ENCODE results near the gene ZNF599.

Gene ZNF599

DNA sequence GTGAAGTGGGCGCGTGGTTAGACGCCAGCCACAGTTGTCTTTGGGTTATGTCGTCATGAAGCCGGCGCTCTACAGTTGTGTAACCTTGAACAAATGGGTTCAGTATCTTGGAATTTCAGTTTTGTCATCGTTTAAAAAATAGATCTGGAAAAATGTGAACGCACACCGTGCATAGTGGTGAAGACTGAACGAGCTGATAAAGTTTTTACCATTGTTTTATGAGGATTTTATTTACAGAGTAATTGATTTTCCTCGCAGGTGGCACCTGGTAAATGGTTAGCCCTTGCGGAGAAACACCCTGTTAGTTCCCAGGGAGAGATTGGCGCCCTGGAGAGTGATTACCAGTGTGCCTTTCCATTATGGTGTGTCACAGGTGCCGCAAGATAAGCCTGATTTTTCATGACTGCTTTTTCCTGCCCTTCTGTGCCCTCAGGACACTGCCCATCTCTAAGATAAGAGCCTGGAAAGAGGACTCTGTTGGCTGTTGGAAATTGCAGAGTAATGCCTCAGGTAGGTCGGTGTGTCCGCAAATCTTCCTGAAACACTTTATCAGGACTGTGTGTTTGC lies 38.4 kb downstream of the ZNF599 start:
- no peak for DNase-seq

DNA sequence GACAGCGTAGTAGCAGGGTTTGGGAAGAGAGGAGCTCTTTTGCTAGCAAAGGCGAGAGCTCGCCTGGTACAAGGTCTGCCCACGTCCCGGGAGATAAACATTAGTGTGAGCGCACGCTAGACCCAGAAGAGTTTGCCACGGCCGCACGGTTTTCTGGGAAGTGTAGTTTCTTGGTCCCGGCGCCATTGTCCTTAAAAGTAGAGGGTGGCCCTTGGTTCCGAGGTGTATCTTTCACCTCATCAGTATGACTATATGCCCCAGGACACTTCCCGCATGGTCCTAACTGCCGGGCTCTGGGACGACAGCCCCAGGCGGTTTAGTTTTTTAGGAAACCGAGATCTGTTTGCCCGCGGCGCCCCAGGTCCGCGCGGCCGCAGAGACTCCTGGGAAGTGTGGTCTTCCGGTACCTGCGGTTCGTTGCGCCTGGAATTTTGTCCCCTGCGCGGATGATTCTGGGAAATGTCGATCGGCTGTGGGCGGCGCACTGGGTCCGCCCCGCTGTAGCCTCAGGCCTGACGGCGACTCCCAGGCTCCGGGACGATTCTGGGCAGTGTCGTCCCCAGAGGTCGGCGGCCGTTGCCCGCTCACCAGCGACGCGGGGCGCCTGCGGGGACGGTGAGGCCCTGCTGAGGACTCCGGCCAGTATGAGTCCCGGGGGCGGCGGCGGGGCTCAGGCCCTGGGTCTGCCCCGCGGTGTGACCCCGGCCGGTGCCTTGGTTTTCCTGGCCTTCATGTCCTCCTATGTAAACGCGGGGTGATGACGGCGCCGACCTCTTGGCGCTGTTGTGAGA lies 39.1 kb downstream of the ZNF599 start, which contains the start of gene ZNF181:
TSS of gene ZNF181 (plus strand) at position 498 of the 791 bp plus-strand sequence. CDS start 795 bp downstream, outside the sequence.
- peak; percentile 89 for DNase-seq

DNA sequence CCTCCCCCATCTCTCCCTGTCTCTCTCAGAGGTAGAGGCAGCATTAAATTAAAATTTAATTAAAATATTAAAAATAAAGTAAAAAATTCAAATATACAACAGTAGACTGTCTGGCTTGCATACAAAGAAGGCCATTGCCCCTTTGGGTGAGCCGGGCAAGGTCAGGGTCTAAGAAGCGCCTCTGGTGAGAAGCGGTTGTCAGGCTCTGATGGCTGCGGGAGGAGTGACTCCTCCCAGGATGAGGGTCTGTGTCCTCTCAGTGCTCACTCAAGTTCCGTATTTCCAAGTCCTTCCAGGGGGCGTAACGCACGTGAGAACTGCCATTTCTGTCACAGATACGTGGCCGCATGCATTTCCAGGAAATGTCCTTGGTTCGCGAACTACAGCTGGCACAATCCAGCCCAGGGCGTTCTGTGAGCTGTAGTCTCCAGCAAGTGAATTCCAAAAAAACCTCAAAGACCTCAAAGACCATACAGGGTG lies 39.7 kb downstream of the ZNF599 start:
- DNase-seq = no peak

DNA sequence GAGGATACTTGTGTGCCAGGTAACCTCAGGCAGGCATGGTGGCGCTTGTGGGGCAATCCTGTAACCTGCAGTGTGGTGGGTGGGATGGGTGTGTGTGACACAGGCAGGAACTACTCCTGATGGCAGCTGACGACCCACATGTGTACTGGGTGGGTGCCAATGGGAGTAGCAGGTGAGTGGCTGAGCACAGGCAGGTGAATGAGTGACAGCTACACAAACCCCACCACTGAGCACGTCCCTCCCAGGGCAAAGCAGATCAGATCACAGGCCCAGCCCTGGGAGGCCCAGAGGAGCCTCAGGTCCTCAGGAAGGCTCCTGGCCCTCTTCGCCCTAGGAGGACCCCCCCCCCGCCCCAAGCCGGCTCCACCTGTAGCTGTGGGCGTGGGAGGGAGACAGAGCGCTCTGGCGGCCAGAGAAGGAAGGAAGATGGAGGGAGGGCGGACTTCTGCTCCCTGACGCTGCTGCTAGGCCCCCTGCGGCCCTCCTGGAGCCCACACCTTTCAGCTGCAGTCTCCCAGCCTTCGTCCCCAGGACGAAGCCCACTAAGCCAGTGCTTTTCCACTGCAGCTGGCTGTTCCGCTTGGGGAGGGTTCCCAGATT lies 40.3 kb downstream of the ZNF599 start:
- no peak for DNase-seq

DNA sequence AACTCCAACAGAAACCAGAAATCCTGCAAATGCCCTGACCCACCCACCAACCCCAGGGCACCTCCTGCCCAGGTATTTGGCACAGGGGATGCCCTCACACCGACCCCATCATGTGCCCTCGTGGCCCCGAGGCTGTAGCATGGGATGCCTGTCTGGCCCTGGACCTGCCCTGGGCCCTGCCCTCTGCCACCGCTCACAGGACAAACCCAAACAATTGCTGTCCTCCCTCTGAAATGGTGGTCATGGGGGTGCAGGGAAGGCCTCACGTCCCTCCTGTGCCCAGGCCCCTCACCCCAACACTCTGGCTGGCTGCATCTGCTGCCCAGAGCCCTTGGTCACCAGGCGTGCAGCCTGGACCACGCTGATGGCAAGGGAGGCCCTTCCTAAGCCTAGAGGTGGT lies 41.1 kb downstream of the ZNF599 start:
- no peak for DNase-seq

DNA sequence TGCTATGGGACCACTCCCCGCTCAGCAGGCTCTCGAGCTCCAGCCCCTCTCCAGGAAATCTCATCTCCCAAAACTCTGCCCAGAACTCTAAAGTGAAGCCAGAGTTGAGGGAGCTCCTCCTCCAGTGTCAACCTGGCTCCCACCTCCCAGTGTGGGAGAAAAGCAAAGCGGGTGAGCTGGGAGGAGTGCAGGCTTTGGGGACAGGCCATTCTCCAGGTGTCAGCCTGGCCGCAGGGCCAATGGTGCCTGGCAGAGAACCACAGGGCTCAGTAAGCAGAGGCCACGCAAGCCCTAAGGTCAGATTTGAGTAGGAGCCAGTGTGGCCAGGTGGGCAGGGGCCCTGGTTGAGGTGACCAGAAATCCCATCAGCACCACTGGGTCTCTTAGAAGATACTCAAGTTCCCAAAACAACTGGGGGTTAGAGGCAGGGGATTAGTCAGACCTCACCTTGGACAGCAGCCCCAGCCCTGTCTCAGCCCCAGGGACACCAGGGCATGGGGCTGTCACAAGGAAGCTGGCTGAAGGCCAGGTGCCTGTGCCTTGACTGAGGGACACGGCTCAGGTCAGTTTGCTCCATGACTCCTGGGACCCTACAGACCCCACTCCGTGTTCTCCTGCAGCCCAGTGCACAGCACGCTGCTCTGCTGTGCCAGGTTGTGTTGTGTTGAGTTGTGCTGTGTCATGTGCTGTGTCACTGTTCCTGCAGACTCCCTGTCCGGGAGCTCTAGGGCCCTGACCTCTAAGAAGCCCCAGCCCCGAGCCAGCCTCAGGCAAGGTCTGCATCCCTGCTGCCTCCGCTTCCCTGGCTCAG lies 41.8 kb downstream of the ZNF599 start:
- DNase-seq = no peak

DNA sequence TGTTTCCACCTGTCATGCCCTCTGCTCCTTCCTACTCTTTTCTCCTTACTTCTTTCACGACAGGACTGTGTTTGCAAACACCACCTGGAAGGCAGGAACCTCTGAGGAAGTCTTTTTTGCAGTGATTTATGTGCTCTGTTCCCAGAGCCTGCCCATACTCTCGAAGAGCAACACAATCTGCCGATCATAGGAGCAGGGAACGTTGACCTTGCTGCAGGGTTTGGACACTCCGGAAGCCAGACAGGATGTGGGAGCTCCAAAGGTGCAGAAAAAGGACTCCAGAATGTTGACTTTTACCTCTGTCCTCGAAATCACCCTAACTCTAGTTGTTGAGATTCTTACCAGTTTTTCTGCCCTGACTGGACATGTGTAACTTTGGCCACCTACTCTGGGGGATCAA lies 47.6 kb downstream of the ZNF599 start:
- no peak for DNase-seq

DNA sequence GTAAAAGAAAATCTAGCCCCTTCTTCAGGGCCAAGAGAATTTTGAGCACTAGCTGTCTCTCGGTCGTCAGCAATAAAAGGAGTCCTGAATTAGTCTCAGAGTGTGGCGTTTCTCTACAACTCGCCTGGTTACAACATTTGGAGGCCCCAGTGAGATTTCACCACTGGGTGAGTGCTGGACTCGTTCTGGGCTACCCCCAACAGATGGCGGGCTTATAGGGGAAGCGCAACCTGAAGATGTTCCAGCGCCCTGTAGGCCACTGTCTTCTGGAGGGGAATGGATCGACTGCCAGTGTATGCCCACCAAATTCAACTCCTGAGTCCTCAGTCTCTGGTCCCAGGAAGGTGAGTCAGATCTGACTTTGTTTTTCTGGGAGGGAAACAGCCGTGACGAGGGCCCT lies 50.7 kb downstream of the ZNF599 start:
- DNase-seq = no peak

DNA sequence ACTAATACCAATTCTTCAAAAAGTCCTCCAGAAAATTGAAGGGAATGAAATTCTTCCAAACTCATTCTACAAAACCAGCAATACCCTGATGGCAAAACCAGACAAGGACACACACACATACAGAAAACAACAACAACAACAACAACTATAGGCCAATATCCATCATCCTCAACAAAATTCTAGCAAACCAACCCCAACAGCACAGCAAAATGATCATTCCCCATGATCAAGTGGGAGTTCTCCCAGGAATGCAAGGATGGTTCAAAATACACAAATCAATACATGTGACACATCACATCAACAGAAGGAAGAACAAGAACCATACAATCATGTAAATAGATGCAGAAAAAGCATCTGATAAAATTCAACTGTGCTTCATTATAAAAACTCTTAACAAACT lies 57.7 kb downstream of the ZNF599 start:
- DNase-seq = no peak

DNA sequence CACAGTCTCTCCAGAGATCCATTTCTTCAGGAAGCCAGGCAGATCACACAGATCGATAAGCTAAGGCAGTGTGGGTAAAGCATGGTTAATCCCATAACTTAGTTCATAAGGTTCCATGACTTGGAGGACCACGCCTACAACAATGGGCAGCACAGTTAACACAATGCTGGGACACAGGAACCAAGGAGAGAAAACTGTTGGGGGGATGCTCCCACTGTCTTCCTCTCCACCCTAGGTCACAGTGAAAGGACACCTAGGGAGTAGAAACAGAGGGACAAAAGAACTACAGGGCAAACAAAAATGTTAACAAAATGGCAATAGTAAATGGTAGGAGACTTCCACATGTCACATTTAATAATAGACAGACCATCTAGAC lies 59.8 kb downstream of the ZNF599 start:
- DNase-seq = no peak

DNA sequence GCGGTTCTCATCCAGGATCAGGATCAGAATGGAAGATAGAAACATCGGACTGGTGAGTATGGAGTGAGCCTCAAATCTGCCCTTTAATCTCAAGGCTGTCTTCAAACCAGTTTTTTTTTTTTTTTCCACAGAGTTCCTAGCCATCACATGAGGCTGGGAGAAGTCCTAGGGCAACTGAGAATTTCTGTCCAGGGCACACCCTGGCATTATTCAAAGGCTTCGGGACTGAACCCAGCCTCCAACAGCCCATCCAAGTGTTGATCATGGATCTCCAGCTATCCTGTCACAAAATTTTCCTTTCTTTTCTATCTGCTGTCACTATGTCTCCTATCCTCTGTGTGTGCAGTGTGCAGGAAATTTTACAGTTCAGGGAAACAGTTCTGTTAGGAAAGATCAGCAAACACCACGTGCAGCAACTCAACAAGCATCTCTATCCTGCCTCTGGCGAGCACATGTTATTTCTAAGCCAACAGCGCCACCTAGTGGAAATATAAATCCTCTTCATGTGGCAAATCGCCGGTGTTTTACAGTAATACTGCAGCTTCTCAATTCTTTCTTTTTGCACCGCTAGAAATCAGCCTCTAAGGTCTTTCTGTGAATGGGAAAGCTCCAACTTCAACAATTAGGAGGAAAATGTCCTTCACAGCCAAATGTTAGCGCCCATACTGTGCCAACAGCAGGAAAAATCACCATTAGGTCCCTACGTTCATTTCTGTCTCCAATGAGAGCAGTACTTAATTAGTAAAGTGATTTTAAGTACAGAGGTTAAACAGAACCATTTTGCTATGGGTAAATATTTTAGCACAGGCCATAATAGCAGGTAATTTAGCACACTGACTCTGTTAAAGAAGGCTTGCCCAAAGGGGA lies 60.4 kb downstream of the ZNF599 start:
- DNase-seq = peak; percentile 48

DNA sequence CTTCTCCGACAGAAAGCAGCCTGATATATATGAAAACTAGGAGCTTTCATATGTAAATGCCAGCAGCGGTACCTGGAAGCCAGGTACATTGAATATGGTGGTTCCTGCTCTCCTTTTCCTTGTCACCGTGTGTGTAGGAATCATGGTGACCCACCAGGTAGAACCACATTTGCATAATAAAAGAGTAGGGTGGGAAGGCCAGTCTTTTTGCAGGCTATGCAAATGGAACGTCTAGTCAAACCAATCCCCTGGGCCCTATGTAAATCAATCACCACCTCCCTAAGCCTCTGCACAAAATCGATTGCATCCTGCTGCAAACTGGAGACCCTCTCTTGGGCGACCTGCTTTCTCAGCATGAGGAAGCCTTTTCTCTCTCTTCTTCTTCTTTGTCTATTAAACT lies 61.1 kb downstream of the ZNF599 start:
- DNase-seq = no peak
